GM19193 (cell line): Measurements from ENCODE around the gene SGCD.

Experiments used
- POLR2A ChIP-seq: IDR thresholded peaks from 4 replicates; pipeline ENCODE4 v1.6.1; 2011; ENCODE audit not compliant: insufficient read depth, insufficient read length; ENCODE audit errors: extremely low read depth

SGCD gene

GRCh38 chr5:156326718-156327259, at the start of gene SGCD:
TSS of gene SGCD (plus strand) at chr5:156327164.
- no peak for TF ChIP-seq POLR2A

DNA sequence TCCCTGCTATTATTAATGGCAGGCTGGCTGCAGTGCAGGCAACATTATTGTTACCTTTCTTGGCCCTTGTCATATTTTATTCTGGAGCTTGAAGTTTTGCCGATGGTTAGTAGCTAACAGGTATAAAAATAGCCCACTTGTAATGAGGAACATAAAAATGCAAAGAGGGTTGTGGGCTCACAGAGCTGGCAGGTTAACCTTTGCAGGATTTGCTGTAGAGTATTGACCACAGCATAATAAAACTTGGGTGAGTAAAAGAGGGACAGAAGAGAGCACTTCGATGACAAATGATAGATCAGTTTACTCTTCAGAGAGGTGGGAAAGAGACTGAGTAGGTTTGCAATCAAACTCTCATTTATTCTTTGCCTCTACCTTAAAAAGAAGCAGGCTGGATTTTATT, 49.7 kb upstream of the SGCD start:
- TF ChIP-seq POLR2A: no peak

DNA sequence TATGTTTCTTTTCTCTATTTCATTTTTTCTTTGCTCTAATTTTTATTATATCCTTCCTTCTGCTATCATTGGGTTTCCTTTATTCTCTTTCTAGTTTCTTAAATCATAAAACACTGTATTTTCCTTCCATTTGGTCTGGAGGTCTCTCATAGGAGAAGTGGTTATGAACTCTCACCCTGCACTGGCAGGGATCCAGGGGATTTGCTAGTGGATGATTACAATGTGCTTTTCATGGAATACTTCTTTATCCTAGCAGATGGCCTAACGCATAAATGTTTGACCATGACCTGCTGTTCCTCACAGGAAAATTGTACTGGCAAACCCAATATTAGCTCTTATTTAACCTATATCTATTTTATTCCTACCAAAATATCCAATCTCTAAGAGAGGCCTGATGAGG, 31.5 kb upstream of the SGCD start:
- TF ChIP-seq POLR2A: no peak

DNA sequence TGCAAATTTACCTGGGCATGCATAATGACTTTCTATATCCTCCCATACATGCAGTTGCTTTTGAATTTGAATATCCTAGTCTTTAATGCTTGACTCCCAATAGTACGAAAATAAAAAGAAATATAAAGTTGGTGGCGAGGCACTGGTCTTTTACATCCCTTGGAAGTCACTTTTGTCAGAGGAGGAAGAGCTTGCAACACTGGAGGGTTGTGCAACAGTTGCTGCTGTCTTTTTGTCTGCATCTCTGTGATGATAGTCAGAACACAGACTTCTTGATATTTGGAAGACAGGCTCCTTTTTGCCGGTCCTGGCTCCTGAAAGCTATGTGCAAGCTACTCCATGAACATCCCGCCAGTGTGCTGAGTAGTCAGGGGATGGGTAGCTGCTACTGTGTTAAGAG, 16.8 kb upstream of the SGCD start:
- no peak for TF ChIP-seq POLR2A

- no peak for TF ChIP-seq POLR2A
These were observed 13.9 kb upstream of the SGCD start for GRCh38 chr5:156312897-156313694.

- no peak for TF ChIP-seq POLR2A
These were observed 12.5 kb upstream of the SGCD start for GRCh38 chr5:156314416-156314815.

DNA sequence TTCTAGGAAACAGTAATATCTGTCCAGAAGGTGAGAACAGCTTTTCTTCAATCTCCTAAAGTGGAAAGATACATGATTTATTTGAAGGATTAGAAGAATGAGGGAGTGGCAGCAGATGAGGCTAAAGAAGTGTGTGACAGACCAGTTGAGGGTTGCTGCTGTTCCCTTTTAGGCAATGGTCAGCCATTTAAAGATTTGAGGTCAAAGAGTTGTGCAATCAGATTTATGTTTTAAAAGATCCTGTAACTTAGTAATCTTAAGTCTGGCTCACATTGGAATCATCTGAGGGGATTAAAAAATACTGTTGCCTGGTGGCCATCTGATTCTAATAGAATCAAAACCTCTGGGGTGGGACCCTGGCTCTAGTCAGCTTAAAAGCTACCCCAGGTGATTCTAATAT, 4.3 kb upstream of the SGCD start:
- TF ChIP-seq POLR2A: no peak

- TF ChIP-seq POLR2A: no peak
These were observed 332 bp downstream of the SGCD start for GRCh38 chr5:156327296-156327695.

DNA sequence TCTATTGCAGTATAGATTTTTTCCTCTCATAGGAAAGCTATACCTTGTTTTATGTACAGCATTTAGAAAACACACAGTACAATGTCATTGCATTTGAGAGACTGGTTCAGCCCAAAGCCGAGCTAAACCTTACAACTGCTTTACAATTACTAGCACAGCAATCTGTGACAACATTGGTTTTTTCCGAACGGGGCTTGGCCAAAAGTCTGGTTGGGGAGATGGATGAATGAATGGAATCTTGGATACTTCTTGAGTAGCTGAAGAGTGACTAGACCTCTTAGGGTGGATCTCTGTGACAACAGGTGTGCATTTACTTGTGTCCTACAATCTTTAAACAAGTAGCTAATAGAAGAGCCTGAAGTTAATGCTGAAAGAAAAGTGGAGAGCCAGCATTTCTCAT, 1.2 kb downstream of the SGCD start:
- no peak for TF ChIP-seq POLR2A

DNA sequence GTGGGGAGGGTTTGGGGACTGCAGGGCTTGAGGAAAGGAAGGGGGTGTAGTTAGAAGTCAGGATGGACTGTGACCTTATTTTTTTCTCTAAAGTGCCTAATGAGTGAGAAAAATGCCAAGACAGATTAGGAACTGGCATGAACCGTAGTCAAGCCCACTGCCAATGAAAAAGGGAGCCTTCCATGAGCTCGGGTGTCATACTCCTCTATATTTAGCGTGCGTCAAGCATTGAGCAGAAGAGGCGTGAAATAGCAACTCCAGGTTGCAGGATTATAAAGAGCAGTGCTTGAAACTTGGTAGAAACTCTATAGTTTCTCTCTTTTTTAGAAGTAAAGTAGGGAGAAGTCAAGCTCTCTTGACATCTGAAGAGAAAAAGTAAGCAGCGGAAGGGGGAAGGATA, 1.8 kb downstream of the SGCD start:
- TF ChIP-seq POLR2A: no peak

DNA sequence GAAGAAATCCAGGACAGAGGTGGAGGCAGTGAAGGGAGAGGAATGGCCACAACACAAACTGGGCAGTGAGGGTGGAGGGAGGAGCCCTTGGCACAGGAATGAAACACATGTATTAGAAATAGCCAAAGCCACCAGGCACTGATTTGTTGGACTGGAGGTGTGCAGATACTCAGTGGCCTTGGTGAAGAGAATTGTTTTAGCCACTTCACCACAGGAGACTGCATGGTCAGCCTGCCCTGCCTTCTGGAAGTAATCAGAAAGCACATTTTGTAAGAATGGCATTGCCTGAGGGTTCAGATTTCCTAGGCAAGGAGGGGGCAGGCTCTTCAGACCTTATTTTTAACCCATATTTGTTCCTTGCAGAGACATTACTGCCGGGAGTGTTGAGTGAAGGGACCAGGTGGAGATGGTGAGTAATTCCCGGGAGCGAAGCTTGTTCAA, 2.2 kb downstream of the SGCD start:
- TF ChIP-seq POLR2A: no peak

DNA sequence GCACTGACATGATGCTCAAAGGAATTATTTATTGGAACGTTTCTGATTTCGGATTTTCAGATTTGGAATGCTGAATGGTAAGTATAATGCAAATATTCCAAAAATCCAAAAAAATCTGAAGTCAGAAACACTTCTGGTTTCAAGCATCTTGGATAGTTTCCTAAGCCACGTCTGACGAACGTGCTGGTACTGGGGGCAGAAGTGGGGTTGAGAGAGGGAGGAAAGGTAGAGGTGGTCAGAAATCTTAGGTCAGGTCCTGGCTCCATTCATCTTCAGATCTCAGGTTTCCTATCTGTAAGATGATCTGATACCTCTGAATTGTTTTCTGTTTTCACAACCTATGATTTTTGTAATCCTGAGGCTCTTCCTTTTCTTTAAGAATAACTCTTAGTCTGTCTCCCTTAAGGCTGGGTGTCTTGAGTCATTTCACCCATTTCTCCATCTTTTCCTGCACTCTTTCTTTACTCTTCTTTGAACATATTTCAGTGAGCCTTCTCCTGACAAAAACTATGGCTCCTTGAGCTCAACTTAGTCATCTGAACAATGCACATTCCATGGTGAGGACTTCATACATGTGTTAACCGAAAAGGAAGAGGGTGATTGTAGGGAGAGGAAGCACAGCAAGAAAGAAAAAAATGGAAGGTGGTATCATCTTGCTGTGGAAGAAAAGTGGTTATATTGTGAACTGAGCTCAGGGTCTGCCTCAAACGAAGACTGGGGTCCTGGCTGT, 3.3 kb downstream of the SGCD start:
- TF ChIP-seq POLR2A: no peak

DNA sequence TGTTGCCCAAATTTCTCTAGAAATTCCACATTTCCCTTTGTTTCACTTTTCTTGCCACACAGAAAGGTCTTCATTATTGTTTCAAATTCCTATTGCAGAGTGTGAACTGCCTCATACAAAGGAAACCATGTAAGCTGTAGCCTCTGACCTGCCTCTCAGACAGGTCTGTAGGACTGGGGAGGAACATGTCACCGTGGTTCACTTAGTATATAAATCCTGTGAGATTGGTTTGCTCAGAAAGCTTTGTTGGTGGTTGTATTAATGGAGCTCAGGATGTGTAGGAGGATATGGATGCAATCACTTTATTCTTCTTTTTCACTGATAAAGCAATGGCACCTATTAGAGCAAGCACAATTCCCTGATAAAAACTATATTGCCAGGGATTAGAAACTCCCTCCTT, 4.2 kb downstream of the SGCD start:
- no peak for TF ChIP-seq POLR2A

DNA sequence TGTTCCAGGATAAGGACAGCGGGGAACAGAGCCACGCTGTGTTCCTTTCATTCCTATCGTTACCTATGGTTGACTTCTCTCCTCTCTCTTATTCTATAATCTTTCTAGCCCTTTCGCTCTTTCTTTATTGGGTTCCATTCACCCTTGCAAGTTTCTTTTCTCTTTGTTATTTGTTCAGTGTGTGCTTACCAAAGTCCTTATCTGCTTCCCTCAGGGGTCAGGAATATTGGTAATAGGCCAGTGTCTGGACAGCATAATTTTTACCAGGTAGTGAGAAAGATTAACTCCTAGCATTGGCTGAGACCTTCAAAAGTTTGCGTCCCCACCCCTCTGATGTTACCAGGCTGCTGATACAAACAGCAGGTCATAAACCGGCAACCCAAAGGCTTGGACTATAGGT, 4.9 kb downstream of the SGCD start:
- TF ChIP-seq POLR2A: no peak

DNA sequence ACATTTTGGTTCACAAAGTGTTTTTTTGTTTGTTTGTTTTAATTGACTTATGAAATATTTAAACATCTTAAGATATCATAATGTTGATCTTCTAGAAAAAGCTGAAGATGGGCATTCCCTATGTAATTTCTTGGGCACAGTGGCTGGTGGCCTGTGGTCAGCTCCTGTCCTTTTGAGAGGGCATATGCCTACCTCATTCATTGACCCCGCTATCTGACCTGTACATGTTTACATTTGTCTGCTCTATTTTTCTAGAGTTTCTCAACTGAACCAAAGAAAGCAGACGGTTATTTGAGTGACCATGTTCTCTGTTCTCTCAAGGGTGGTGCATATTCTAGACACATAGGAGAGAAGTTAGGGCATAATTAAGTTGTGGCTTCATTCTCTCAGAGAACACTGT, 5.3 kb downstream of the SGCD start:
- no peak for TF ChIP-seq POLR2A
